ENCODE data around the gene PRXL2A. TPM values are rescaled to one million over a fixed set of nuclear protein-coding genes. Genes with fewer than 3 reads are reported as not detected.
A peak's percentile ranks its signal among the peaks of the same experiment; 100 is the strongest.
"Not testable (repeated sequence)": the region's sequence is repeated elsewhere in the genome, so short reads cannot be mapped to it uniquely, and the experiment has no call there.

PRXL2A gene
- total RNA-seq, 1 donor from 2014 or later = 29.9 TPM

GRCh38 chr10:80476685-80477084 is 68.3 kb downstream of the PRXL2A start:
- H3K27ac ChIP-seq (ENCODE audit: low read depth, low read length) = no peak overlapping the region
- H3K36me3 ChIP-seq (ENCODE audit: insufficient read depth, low read length) = peaks cover 4% of the 10 kb centered on the region
- no peaks in the 10 kb centered on the region for H3K9me3 ChIP-seq (ENCODE audit: insufficient read depth, low read depth, low read length)
- no peaks in the 10 kb centered on the region for H3K9me3 Mint-ChIP-seq (ENCODE audit: unreplicated experiment)
- no peaks in the 10 kb centered on the region for H3K27me3 Mint-ChIP-seq (ENCODE audit: low read depth, unreplicated experiment)
- H3K4me3 Mint-ChIP-seq (ENCODE audit: unreplicated experiment) = no peak overlapping the region
- H3K27ac Mint-ChIP-seq (ENCODE audit: unreplicated experiment) = peak overlapping the region; percentile 70
- no peaks in the 10 kb centered on the region for H3K27me3 ChIP-seq (ENCODE audit: insufficient read depth, low read length)
- H4K20me1 ChIP-seq (ENCODE audit: insufficient read depth, low read length) = peaks cover 54% of the 10 kb centered on the region
- TF ChIP-seq EZH2 (IDR thresholded peaks at IDR 0.05; ENCODE audit: insufficient read depth, low read length) (no peak), CTCF (IDR thresholded peaks at IDR 0.05; ENCODE audit: insufficient read depth, low read depth, low read length) (no peak)
- no peak for DNase-seq (ENCODE audit: low read depth)
- no peak overlapping the region for H3K4me3 ChIP-seq (ENCODE audit: insufficient read depth, low read depth, low read length)
- H3K9ac ChIP-seq (ENCODE audit: low read length) = no peak overlapping the region
- no peak overlapping the region for H2AFZ ChIP-seq (ENCODE audit: low read depth, low read length)
- H3K4me1 Mint-ChIP-seq (ENCODE audit: low read depth, unreplicated experiment) = peaks cover 53% of the 10 kb centered on the region
- peaks cover 30% of the 10 kb centered on the region for H3K4me1 ChIP-seq (ENCODE audit: insufficient read depth, low read length)
- H3K36me3 Mint-ChIP-seq (ENCODE audit: low read depth, unreplicated experiment) = peaks cover 8% of the 10 kb centered on the region
- H3K4me2 ChIP-seq (ENCODE audit: low read length) = no peak overlapping the region
- peaks cover 79% of the 10 kb centered on the region for H3K79me2 ChIP-seq (ENCODE audit: insufficient read depth, low read length)
- no peak for FAIRE-seq

- H3K4me3 ChIP-seq (ENCODE audit: insufficient read depth, low read depth, low read length) = no peak overlapping the region
- H3K79me2 ChIP-seq (ENCODE audit: insufficient read depth, low read length) = peaks cover 82% of the 10 kb centered on the region
- Mint-ChIP-seq H3K36me3 (ENCODE audit: low read depth, unreplicated experiment) (peaks cover 11% of the 10 kb centered on the region), H3K4me1 (ENCODE audit: low read depth, unreplicated experiment) (peaks cover 42% of the 10 kb centered on the region), H3K27ac (ENCODE audit: unreplicated experiment) (peak overlapping the region; percentile 70), H3K27me3 (ENCODE audit: low read depth, unreplicated experiment) (no peaks in the 10 kb centered on the region), H3K9me3 (ENCODE audit: unreplicated experiment) (no peaks in the 10 kb centered on the region), H3K4me3 (ENCODE audit: unreplicated experiment) (peak overlapping the region; percentile 6)
- TF ChIP-seq CTCF (IDR thresholded peaks at IDR 0.05; ENCODE audit: insufficient read depth, low read depth, low read length) = no peak
- TF ChIP-seq EZH2 (IDR thresholded peaks at IDR 0.05; ENCODE audit: insufficient read depth, low read length) = no peak
- no peaks in the 10 kb centered on the region for H3K27me3 ChIP-seq (ENCODE audit: insufficient read depth, low read length)
- peak overlapping the region; percentile 10 for H3K9ac ChIP-seq (ENCODE audit: low read length)
- H2AFZ ChIP-seq (ENCODE audit: low read depth, low read length) = no peak overlapping the region
- peaks cover 46% of the 10 kb centered on the region for H4K20me1 ChIP-seq (ENCODE audit: insufficient read depth, low read length)
- peak; percentile 88 for DNase-seq (ENCODE audit: low read depth)
- no peaks in the 10 kb centered on the region for H3K9me3 ChIP-seq (ENCODE audit: insufficient read depth, low read depth, low read length)
- H3K36me3 ChIP-seq (ENCODE audit: insufficient read depth, low read length) = peaks cover 4% of the 10 kb centered on the region
- no peak overlapping the region for H3K4me2 ChIP-seq (ENCODE audit: low read length)
- peak overlapping the region; percentile 72 for H3K27ac ChIP-seq (ENCODE audit: low read depth, low read length)
- H3K4me1 ChIP-seq (ENCODE audit: insufficient read depth, low read length) = peaks cover 18% of the 10 kb centered on the region
- no peak for FAIRE-seq
Measured at GRCh38 chr10:80477813-80478212, 69.5 kb downstream of the PRXL2A start.

GRCh38 chr10:80480373-80480772 is 72.0 kb downstream of the PRXL2A start:
- not testable (repeated sequence) for H3K4me3 Mint-ChIP-seq (ENCODE audit: unreplicated experiment); H3K36me3 ChIP-seq (ENCODE audit: insufficient read depth, low read length); H3K4me2 ChIP-seq (ENCODE audit: low read length); H3K9me3 ChIP-seq (ENCODE audit: insufficient read depth, low read depth, low read length); H3K4me1 ChIP-seq (ENCODE audit: insufficient read depth, low read length); H3K27me3 ChIP-seq (ENCODE audit: insufficient read depth, low read length); H3K27me3 Mint-ChIP-seq (ENCODE audit: low read depth, unreplicated experiment); FAIRE-seq; H3K27ac ChIP-seq (ENCODE audit: low read depth, low read length); H3K9me3 Mint-ChIP-seq (ENCODE audit: unreplicated experiment); H2AFZ ChIP-seq (ENCODE audit: low read depth, low read length); H3K9ac ChIP-seq (ENCODE audit: low read length); H3K4me3 ChIP-seq (ENCODE audit: insufficient read depth, low read depth, low read length); DNase-seq (ENCODE audit: low read depth)
- H3K36me3 Mint-ChIP-seq (ENCODE audit: low read depth, unreplicated experiment) = peaks cover 20% of the 10 kb centered on the region
- peaks cover 39% of the 10 kb centered on the region for H3K4me1 Mint-ChIP-seq (ENCODE audit: low read depth, unreplicated experiment)
- Histone ChIP-seq H4K20me1 (ENCODE audit: insufficient read depth, low read length) (peaks cover 48% of the 10 kb centered on the region), H3K79me2 (ENCODE audit: insufficient read depth, low read length) (peaks cover 82% of the 10 kb centered on the region)
- peak overlapping the region; percentile 69 for H3K27ac Mint-ChIP-seq (ENCODE audit: unreplicated experiment)
